Measurements from ENCODE around the gene PLA2G4D.

The PLA2G4D gene

DNA sequence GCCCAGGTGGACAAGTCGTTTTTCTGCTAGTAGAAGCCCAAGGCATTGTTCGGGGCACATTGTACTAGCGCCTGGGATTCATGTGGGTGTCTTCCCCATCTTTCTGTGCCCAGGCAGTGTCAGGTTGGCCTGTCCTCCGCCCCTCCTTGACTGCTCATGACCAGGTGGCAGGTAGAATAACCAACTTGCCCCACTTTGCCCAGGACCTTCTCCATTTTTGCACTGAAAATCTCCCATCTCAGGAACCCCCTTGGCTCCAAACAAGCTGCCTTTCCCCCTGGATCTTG is 33.9 kb downstream of the PLA2G4D start:
- no peak overlapping the region for H2AK5ac ChIP-seq (ENCODE audit: low read length, severe bottlenecking)
- WGBS, result 78% methylated on average over 4 of the region's 4 CpGs
- no peak overlapping the region for H4K8ac ChIP-seq (ENCODE audit: low read length)
- H3K36me3 ChIP-seq (ENCODE audit: control insufficient read depth in 1 of 2, insufficient read depth in 2 of 2, low read depth in 1 of 2, low read length in 2 of 2), result no peaks in the 10 kb centered on the region
- no peaks in the 10 kb centered on the region for H3K9me3 ChIP-seq (ENCODE audit: control insufficient read depth, low read length)
- no peak overlapping the region for H3K23ac ChIP-seq (ENCODE audit: low read length in 2 of 2)
- H3K18ac ChIP-seq (ENCODE audit: low read depth in 1 of 2, low read length in 2 of 2), result no peak overlapping the region
- no peak overlapping the region for H2BK12ac ChIP-seq (ENCODE audit: low read length in 2 of 2)
- no peak overlapping the region for H3K9ac ChIP-seq (ENCODE audit: low read length)
- H3K14ac ChIP-seq (ENCODE audit: low read length in 2 of 2), result no peak overlapping the region
- no peak overlapping the region for H2BK120ac ChIP-seq (ENCODE audit: low read depth, low read length)
- peaks cover 47 to 86% of the 10 kb centered on the region in 2 experiments for H3K27me3 ChIP-seq (ENCODE audit: control insufficient read depth in 1 of 2, insufficient read depth in 1 of 2, low read length in 2 of 2)
- no peak overlapping the region for H3K4ac ChIP-seq (ENCODE audit: low read depth in 1 of 2, low read length in 2 of 2)
- no peak overlapping the region for H3K27ac ChIP-seq (ENCODE audit: low read length, poor library complexity, severe bottlenecking)
- no peaks in the 10 kb centered on the region for H3K79me1 ChIP-seq (replicated peaks; ENCODE audit: low read length, poor library complexity, severe bottlenecking)
- no peak overlapping the region for H3K4me2 ChIP-seq (ENCODE audit: low read length, poor library complexity, severe bottlenecking)
- H3K4me1 ChIP-seq (ENCODE audit: control insufficient read depth, insufficient read depth, low read depth, low read length), result peaks cover 7% of the 10 kb centered on the region
- H2BK5ac ChIP-seq (ENCODE audit: low read depth, low read length, poor library complexity, severe bottlenecking), result no peak overlapping the region
- H2AFZ ChIP-seq (ENCODE audit: low read depth, low read length), result no peak overlapping the region
- DNase-seq, result no peak
- no peak overlapping the region for H3K4me3 ChIP-seq (ENCODE audit: insufficient read depth in 1 of 2, low read depth in 1 of 2, low read length in 2 of 2)
- H4K91ac ChIP-seq (ENCODE audit: low read length), result no peak overlapping the region
- H2BK15ac ChIP-seq (ENCODE audit: low read depth, poor library complexity, severe bottlenecking), result no peak overlapping the region

DNA sequence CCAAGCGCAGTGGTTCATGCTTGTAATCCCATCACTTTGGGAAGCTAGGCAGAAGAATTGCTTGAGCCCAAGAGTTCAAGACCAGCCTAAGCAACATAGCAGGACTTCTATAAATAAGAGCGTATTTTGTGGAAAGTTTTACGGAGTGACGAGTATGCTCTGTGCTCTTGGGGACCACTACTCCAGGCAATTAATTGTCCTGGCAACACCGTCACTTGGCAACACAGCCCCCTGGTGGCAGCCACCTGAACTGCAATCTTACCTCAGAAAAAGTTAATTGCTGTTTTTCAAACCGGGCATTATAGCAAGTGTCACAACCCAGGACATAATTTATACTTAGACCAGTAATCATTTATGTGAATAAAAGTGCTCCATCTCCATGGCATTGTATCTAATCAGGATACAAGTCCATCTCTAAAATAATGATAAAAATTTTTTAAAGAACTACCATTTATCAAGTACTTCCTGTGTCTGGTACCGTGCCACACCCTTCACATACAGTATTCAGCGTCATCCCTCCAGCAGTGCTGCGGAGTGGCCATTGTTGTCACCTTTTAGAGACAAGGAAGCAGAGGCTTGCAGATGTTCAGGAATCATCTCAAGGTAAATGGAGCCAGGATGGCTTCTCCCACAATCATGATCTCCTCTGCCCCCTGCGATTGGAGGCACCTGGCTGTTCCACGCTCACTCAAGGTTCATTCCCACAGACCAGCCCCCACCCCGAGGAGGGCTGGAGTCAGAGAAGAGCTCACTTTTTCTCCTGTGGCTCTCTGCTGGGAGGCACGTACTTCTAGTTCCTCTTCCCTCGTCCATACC is 34.5 kb downstream of the PLA2G4D start:
- H3K14ac ChIP-seq (ENCODE audit: low read length in 2 of 2), result no peak overlapping the region
- H2BK12ac ChIP-seq (ENCODE audit: low read length in 2 of 2), result no peak overlapping the region
- no peak overlapping the region for H2BK5ac ChIP-seq (ENCODE audit: low read depth, low read length, poor library complexity, severe bottlenecking)

GRCh38 chr15:42058791-42059190 is 35.6 kb downstream of the PLA2G4D start:
- no peak overlapping the region for H3K4ac ChIP-seq (ENCODE audit: low read depth in 1 of 2, low read length in 2 of 2)
- H2AFZ ChIP-seq (ENCODE audit: low read depth, low read length), result no peak overlapping the region
- no peak overlapping the region for H3K27ac ChIP-seq (ENCODE audit: low read length, poor library complexity, severe bottlenecking)
- H4K91ac ChIP-seq (ENCODE audit: low read length), result no peak overlapping the region
- no peaks in the 10 kb centered on the region for H3K79me1 ChIP-seq (replicated peaks; ENCODE audit: low read length, poor library complexity, severe bottlenecking)
- H3K9me3 ChIP-seq (ENCODE audit: control insufficient read depth, low read length), result no peaks in the 10 kb centered on the region
- H2BK15ac ChIP-seq (ENCODE audit: low read depth, poor library complexity, severe bottlenecking), result no peak overlapping the region
- H3K4me2 ChIP-seq (ENCODE audit: low read length, poor library complexity, severe bottlenecking), result no peak overlapping the region
- peaks cover 7% of the 10 kb centered on the region for H3K4me1 ChIP-seq (ENCODE audit: control insufficient read depth, insufficient read depth, low read depth, low read length)
- 100% methylated on average over 1 of the region's 3 CpGs for WGBS
- no peak overlapping the region for H3K23ac ChIP-seq (ENCODE audit: low read length in 2 of 2)
- peaks cover 44 to 83% of the 10 kb centered on the region in 2 experiments for H3K27me3 ChIP-seq (ENCODE audit: control insufficient read depth in 1 of 2, insufficient read depth in 1 of 2, low read length in 2 of 2)
- no peak overlapping the region for H3K18ac ChIP-seq (ENCODE audit: low read depth in 1 of 2, low read length in 2 of 2)
- no peak overlapping the region for H3K9ac ChIP-seq (ENCODE audit: low read length)
- H2AK5ac ChIP-seq (ENCODE audit: low read length, severe bottlenecking), result no peak overlapping the region
- H4K8ac ChIP-seq (ENCODE audit: low read length), result no peak overlapping the region
- H2BK5ac ChIP-seq (ENCODE audit: low read depth, low read length, poor library complexity, severe bottlenecking), result no peak overlapping the region
- no peak overlapping the region for H2BK12ac ChIP-seq (ENCODE audit: low read length in 2 of 2)
- DNase-seq, result no peak
- H3K14ac ChIP-seq (ENCODE audit: low read length in 2 of 2), result no peak overlapping the region
- no peak overlapping the region for H3K4me3 ChIP-seq (ENCODE audit: insufficient read depth in 1 of 2, low read depth in 1 of 2, low read length in 2 of 2)
- no peaks in the 10 kb centered on the region for H3K36me3 ChIP-seq (ENCODE audit: control insufficient read depth in 1 of 2, insufficient read depth in 2 of 2, low read depth in 1 of 2, low read length in 2 of 2)
- H2BK120ac ChIP-seq (ENCODE audit: low read depth, low read length), result no peak overlapping the region

More for the DNA sequence above, 34.5 kb downstream of the PLA2G4D start:
- H3K36me3 ChIP-seq (ENCODE audit: control insufficient read depth in 1 of 2, insufficient read depth in 2 of 2, low read depth in 1 of 2, low read length in 2 of 2), result no peaks in the 10 kb centered on the region
- H2AFZ ChIP-seq (ENCODE audit: low read depth, low read length), result no peak overlapping the region
- H3K79me1 ChIP-seq (replicated peaks; ENCODE audit: low read length, poor library complexity, severe bottlenecking), result no peaks in the 10 kb centered on the region
- no peak overlapping the region for H4K8ac ChIP-seq (ENCODE audit: low read length)
- H3K4me1 ChIP-seq (ENCODE audit: control insufficient read depth, insufficient read depth, low read depth, low read length), result peaks cover 7% of the 10 kb centered on the region
- no peak overlapping the region for H3K9ac ChIP-seq (ENCODE audit: low read length)
- no peak overlapping the region for H3K4ac ChIP-seq (ENCODE audit: low read depth in 1 of 2, low read length in 2 of 2)
- H3K27me3 ChIP-seq (ENCODE audit: control insufficient read depth in 1 of 2, insufficient read depth in 1 of 2, low read length in 2 of 2), result peaks cover 44 to 80% of the 10 kb centered on the region in 2 experiments
- H3K23ac ChIP-seq (ENCODE audit: low read length in 2 of 2), result no peak overlapping the region
- 59% methylated on average over 14 of the region's 14 CpGs for whole genome bisulfite sequencing
- peak; percentile 48 for DNase-seq
- no peak overlapping the region for H3K18ac ChIP-seq (ENCODE audit: low read depth in 1 of 2, low read length in 2 of 2)
- no peak overlapping the region for H4K91ac ChIP-seq (ENCODE audit: low read length)
- no peak overlapping the region for H2AK5ac ChIP-seq (ENCODE audit: low read length, severe bottlenecking)
- no peaks in the 10 kb centered on the region for H3K9me3 ChIP-seq (ENCODE audit: control insufficient read depth, low read length)
- H2BK15ac ChIP-seq (ENCODE audit: low read depth, poor library complexity, severe bottlenecking), result no peak overlapping the region
- H3K4me2 ChIP-seq (ENCODE audit: low read length, poor library complexity, severe bottlenecking), result no peak overlapping the region
- no peak overlapping the region for H3K27ac ChIP-seq (ENCODE audit: low read length, poor library complexity, severe bottlenecking)
- H2BK120ac ChIP-seq (ENCODE audit: low read depth, low read length), result no peak overlapping the region
- no peak overlapping the region for H3K4me3 ChIP-seq (ENCODE audit: insufficient read depth in 1 of 2, low read depth in 1 of 2, low read length in 2 of 2)

- H3K36me3 ChIP-seq (ENCODE audit: control insufficient read depth in 1 of 2, insufficient read depth in 2 of 2, low read depth in 1 of 2, low read length in 2 of 2), result no peaks in the 10 kb centered on the region
- 91% methylated on average over 4 of the region's 6 CpGs for WGBS
- no peak overlapping the region for H3K23ac ChIP-seq (ENCODE audit: low read length in 2 of 2)
Measured at GRCh38 chr15:42057799-42058646, 36.3 kb downstream of the PLA2G4D start.

More at GRCh38 chr15:42057799-42058646, 36.3 kb downstream of the PLA2G4D start:
- no peak overlapping the region for H3K27ac ChIP-seq (ENCODE audit: low read length, poor library complexity, severe bottlenecking)
- H3K4ac ChIP-seq (ENCODE audit: low read depth in 1 of 2, low read length in 2 of 2), result no peak overlapping the region
- no peak overlapping the region for H2BK5ac ChIP-seq (ENCODE audit: low read depth, low read length, poor library complexity, severe bottlenecking)
- no peak overlapping the region for H2AK5ac ChIP-seq (ENCODE audit: low read length, severe bottlenecking)
- H2BK12ac ChIP-seq (ENCODE audit: low read length in 2 of 2), result no peak overlapping the region
- no peaks in the 10 kb centered on the region for H3K79me1 ChIP-seq (replicated peaks; ENCODE audit: low read length, poor library complexity, severe bottlenecking)
- H3K4me1 ChIP-seq (ENCODE audit: control insufficient read depth, insufficient read depth, low read depth, low read length), result peaks cover 7% of the 10 kb centered on the region
- H3K18ac ChIP-seq (ENCODE audit: low read depth in 1 of 2, low read length in 2 of 2), result no peak overlapping the region
- H3K9ac ChIP-seq (ENCODE audit: low read length), result no peak overlapping the region
- no peak for DNase-seq
- no peak overlapping the region for H2AFZ ChIP-seq (ENCODE audit: low read depth, low read length)
- no peak overlapping the region for H3K4me3 ChIP-seq (ENCODE audit: insufficient read depth in 1 of 2, low read depth in 1 of 2, low read length in 2 of 2)
- H4K91ac ChIP-seq (ENCODE audit: low read length), result no peak overlapping the region
- H2BK15ac ChIP-seq (ENCODE audit: low read depth, poor library complexity, severe bottlenecking), result no peak overlapping the region
- no peak overlapping the region for H3K14ac ChIP-seq (ENCODE audit: low read length in 2 of 2)
- H3K4me2 ChIP-seq (ENCODE audit: low read length, poor library complexity, severe bottlenecking), result no peak overlapping the region
- H3K27me3 ChIP-seq (ENCODE audit: control insufficient read depth in 1 of 2, insufficient read depth in 1 of 2, low read length in 2 of 2), result peaks cover 43 to 81% of the 10 kb centered on the region in 2 experiments
- H4K8ac ChIP-seq (ENCODE audit: low read length), result no peak overlapping the region
- H3K9me3 ChIP-seq (ENCODE audit: control insufficient read depth, low read length), result no peaks in the 10 kb centered on the region
- H2BK120ac ChIP-seq (ENCODE audit: low read depth, low read length), result no peak overlapping the region
